A549 treated with GW870086 at 1 μM for 4 hours (cell line): ENCODE results near the gene YRDC. TPM values are rescaled to one million over a fixed set of nuclear protein-coding genes. Genes with fewer than 3 reads are reported as not detected.

Experiments used
- total RNA-seq: library from RNA; stranded (reverse); fragments of 200-300 nt; extraction: Qiagen RNA extraction; gene quantifications from 5 replicates; pipeline ENCODE4 v1.2.3, GENCODE V29; 2022; ENCODE audit warnings: low read depth

The YRDC gene, protein sequence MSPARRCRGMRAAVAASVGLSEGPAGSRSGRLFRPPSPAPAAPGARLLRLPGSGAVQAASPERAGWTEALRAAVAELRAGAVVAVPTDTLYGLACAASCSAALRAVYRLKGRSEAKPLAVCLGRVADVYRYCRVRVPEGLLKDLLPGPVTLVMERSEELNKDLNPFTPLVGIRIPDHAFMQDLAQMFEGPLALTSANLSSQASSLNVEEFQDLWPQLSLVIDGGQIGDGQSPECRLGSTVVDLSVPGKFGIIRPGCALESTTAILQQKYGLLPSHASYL
- 11.7 to 19.1 TPM (median 17.7 TPM) in 5 replicates for total RNA-seq

DNA sequence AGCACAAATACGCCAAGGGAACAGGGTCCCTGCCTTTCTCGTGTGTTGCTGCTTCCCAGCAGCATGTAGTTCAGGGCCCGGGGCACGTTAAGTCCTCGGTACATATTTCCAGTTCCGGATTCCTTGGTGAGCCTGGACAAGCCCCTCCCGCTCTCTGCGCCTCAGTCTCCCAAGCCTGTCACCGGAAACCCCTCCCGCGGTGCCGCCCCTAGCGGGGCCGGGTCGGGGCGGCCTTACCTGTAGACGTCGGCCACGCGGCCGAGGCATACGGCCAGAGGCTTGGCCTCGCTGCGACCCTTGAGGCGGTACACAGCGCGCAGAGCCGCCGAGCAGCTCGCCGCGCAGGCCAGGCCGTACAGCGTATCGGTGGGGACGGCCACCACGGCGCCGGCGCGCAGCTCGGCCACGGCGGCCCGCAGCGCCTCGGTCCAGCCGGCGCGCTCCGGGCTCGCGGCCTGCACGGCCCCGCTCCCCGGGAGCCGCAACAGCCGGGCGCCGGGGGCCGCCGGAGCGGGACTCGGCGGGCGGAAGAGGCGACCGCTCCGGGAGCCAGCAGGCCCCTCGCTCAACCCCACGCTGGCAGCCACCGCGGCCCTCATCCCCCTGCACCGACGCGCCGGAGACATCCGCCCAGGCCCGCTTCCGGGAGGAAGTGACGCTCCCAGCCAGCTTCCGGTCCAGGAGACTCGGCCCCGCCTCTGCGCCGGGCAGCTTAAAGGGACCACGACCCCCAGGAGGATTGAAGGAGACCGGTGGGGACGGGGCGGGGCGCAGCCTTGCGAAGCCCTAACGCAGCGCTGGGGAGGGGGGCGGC is at the start of gene YRDC, which contains the start of gene C1orf122:
Gene YRDC (minus strand): TSS at position 654 of the 814 bp plus-strand sequence. CDS start 28 bp downstream, at position 626.
Gene C1orf122 (plus strand): TSS at position 236 of the 814 bp plus-strand sequence. CDS start 615 bp downstream, outside the sequence.

DNA sequence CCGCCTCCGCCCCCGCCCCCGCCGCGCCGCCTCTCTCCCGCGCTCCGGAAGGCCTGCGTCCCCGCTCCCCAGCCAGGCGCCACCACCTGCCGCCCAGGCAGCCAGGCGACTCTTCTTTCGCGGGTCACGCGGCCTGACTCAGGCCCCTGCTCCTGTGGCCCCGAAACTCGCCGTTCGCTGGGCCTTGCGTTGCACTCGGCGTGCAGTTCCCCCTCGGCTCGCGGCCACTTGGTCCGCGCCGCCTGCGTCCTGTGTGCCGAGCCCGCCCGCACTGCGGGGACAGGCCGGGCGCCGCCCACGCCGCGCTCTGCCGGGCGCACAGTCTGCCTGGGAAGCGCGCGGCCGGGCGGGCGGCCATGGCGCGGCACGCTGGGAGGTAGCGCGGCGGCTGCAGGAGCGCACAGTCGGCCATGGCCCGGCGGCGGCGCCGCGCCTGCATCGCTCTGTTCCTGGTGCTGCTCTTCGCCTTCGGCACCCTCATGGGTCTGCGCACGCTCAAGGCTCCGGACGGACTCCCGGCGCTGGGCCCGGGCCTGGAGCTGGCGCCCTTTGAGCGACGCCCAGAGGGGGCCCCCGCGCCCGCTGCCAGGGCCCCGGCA is 14.1 kb downstream of the YRDC start, which contains the start of gene MANEAL:
Gene MANEAL (plus strand): TSS at position 75 of the 599 bp plus-strand sequence. CDS start 336 bp downstream, at position 411.

DNA sequence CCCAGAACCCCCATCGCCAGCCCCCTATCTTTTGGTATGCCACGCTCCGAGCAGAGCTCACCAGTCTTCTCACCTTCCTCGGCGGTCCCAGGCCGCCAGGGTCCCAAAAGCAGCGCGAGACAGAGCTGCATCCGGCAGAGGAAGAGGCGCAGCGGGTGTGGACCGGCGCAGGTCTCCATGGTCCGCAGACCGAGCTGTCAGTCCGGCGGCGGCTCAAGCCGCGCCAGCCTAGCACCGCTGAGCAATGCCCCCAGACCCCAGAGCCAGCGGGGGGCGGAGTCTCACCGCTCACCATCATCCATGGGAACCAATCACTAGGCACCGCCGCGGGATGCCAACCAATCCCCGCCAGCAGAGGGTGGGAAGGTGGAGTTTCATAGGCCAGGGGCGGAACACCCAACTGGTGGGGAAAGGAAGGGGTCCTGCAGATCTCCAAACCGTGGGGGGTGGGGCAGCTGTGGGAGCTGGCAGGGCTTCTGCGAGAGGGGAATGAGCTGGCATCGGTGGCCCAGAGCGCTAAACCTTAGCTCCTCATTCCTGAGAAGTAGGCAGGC is 43.0 kb downstream of the YRDC start, which contains the start of gene EPHA10:
Gene EPHA10 (minus strand): TSS at position 233 of the 554 bp plus-strand sequence. CDS start 54 bp downstream, at position 179.

Other genes starting within 250 kb of the YRDC start
- 49.7 to 58.3 TPM (median 57.0 TPM) in 5 replicates for gene GNL2, start 212.3 kb downstream of the YRDC start, total RNA-seq
- 0.08 to 0.15 TPM (median 0.11 TPM) in 4 of 5 replicates, not detected in the other for gene RSPO1, start 173.3 kb downstream of the YRDC start, total RNA-seq
- 44.9 to 49.2 TPM (median 46.5 TPM) in 5 replicates for gene CDCA8, start 115.7 kb downstream of the YRDC start, total RNA-seq
- 0.96 to 2.1 TPM (median 1.3 TPM) in 5 replicates for gene EPHA10, start 43.1 kb downstream of the YRDC start, total RNA-seq
- 21.3 to 25.5 TPM (median 24.6 TPM) in 5 replicates for gene MANEAL, start 14.4 kb downstream of the YRDC start, total RNA-seq
- 38.4 to 66.0 TPM (median 58.1 TPM) in 5 replicates for gene C1orf122, start 418 bp downstream of the YRDC start, total RNA-seq
- gene MTF1, start 51.4 kb upstream of the YRDC start, total RNA-seq: 4.4 to 5.4 TPM (median 5.2 TPM) in 5 replicates
- 3.1 to 4.8 TPM (median 4.6 TPM) in 5 replicates for gene INPP5B, start 138.8 kb upstream of the YRDC start, total RNA-seq
- 48.4 to 88.9 TPM (median 52.5 TPM) in 5 replicates for gene SF3A3, start 181.8 kb upstream of the YRDC start, total RNA-seq
- 8.9 to 9.7 TPM (median 9.5 TPM) in 5 replicates for gene FHL3, start 197.3 kb upstream of the YRDC start, total RNA-seq
- 41.0 to 64.8 TPM (median 45.2 TPM) in 5 replicates for gene UTP11, start 204.5 kb upstream of the YRDC start, total RNA-seq
- gene POU3F1, start 238.6 kb upstream of the YRDC start, total RNA-seq: not detected in 5 replicates